Neural cell (in vitro differentiated cells): ENCODE measurements around the gene FLVCR1. TPM values are rescaled to one million over a fixed set of nuclear protein-coding genes. Genes with fewer than 3 reads are reported as not detected.

ENCODE experiments used
- H2AFZ ChIP-seq: fragments of 200-600, 300-800 bp; sonication (generic), shearing (Covaris generic); 2 replicates; pipeline ENCODE4 v1.6.0; 2014; ENCODE audit warnings: low read depth, mild to moderate bottlenecking, antibody characterized with exemption, low read length, moderate library complexity
- H3F3A ChIP-seq: fragments of 200-600 bp; shearing (Covaris generic); 2 replicates; pipeline ENCODE4 v1.6.1; 2016; ENCODE audit warnings: mild to moderate bottlenecking, moderate library complexity, mixed read lengths, antibody characterized with exemption, low read length; ENCODE audit not compliant: insufficient read depth, poor library complexity, severe bottlenecking
- H3K27ac ChIP-seq: fragments of 200-600, 300-800 bp; sonication (generic), shearing (Covaris generic); 2 replicates; pipeline ENCODE4 v1.5.1; 2014; ENCODE audit warnings: mild to moderate bottlenecking, low read length, moderate library complexity
- H3K27me3 ChIP-seq: fragments of 300-800, 200-600 bp; sonication (generic), shearing (Covaris generic); 2 replicates; pipeline ENCODE4 v1.6.0; 2014; ENCODE audit warnings: mild to moderate bottlenecking, low read depth, low read length, moderate library complexity; ENCODE audit not compliant: insufficient read depth
- H3K36me3 ChIP-seq: fragments of 300-800, 200-600 bp; sonication (generic), shearing (Covaris generic); 2 replicates; pipeline ENCODE4 v1.5.1; 2014; ENCODE audit warnings: mild to moderate bottlenecking, antibody characterized with exemption, low read length, moderate library complexity; ENCODE audit not compliant: insufficient read depth
- H3K4me2 ChIP-seq: fragments of 300-800, 200-600 bp; sonication (generic), shearing (Covaris generic); 2 replicates; pipeline ENCODE4 v1.6.0; 2014; ENCODE audit warnings: mild to moderate bottlenecking, low read length
- H3K4me3 ChIP-seq: fragments of 300-800, 200-600 bp; sonication (generic), shearing (Covaris generic); 2 replicates; pipeline ENCODE4 v1.5.1; 2014; ENCODE audit warnings: mild to moderate bottlenecking, low read length, moderate library complexity
- H3K79me2 ChIP-seq: fragments of 200-600 bp; shearing (Covaris generic); replicated peaks from 2 replicates; pipeline ENCODE4 v1.6.0; 2014; ENCODE audit warnings: mild to moderate bottlenecking, low read length, moderate library complexity; ENCODE audit not compliant: insufficient read depth
- H3K9ac ChIP-seq: fragments of 300-800, 200-600 bp; sonication (generic), shearing (Covaris generic); 2 replicates; pipeline ENCODE4 v1.6.1; 2016; ENCODE audit warnings: mild to moderate bottlenecking, low read length, mixed read lengths
- H3K9me2 ChIP-seq: fragments of 200-600 bp; shearing (Covaris generic); 2 replicates; pipeline ENCODE4 v1.6.1; 2016; ENCODE audit warnings: mild to moderate bottlenecking, low read length, mixed read lengths; ENCODE audit not compliant: insufficient read depth
- H3K9me3 ChIP-seq: fragments of 200-600, 300-800 bp; sonication (generic), shearing (Covaris generic); 2 replicates; pipeline ENCODE4 v1.6.1; 2016; ENCODE audit warnings: mild to moderate bottlenecking, mixed run types, low read length, moderate library complexity, mixed read lengths
- H4K20me1 ChIP-seq: fragments of 200-600 bp; shearing (Covaris generic); 2 replicates; pipeline ENCODE4 v1.6.1; 2016; ENCODE audit warnings: mild to moderate bottlenecking, mixed run types; ENCODE audit not compliant: insufficient read depth
- EP300 ChIP-seq: fragments of 450-650 bp; conservative IDR thresholded peaks from 2 replicates; pipeline ENCODE4 v1.6.1; 2014; ENCODE audit warnings: antibody characterized with exemption, mild to moderate bottlenecking, moderate library complexity; ENCODE audit not compliant: poor library complexity, severe bottlenecking
- EZH2 ChIP-seq: fragments of 200-600, 300-800 bp; shearing (Covaris generic), sonication (generic); IDR thresholded peaks from 2 replicates; pipeline ENCODE4 v1.6.1; 2014; ENCODE audit warnings: antibody characterized with exemption, low read length, borderline replicate concordance, mild to moderate bottlenecking; ENCODE audit not compliant: insufficient read depth, poor library complexity, severe bottlenecking
- MXI1 ChIP-seq: fragments of 450-650 bp; conservative IDR thresholded peaks from 2 replicates; pipeline ENCODE4 v1.6.1; 2014; ENCODE audit warnings: antibody characterized with exemption, mild to moderate bottlenecking; ENCODE audit not compliant: poor library complexity, severe bottlenecking
- POLR2AphosphoS5 ChIP-seq: IDR thresholded peaks from 2 replicates; pipeline ENCODE4 v1.6.1; 2012
- RAD21 ChIP-seq: fragments of 450-650 bp; conservative IDR thresholded peaks from 2 replicates; pipeline ENCODE4 v1.6.1; 2014; ENCODE audit warnings: antibody characterized with exemption, mild to moderate bottlenecking, moderate library complexity
- SMC3 ChIP-seq: fragments of 450-650 bp; conservative IDR thresholded peaks from 2 replicates; pipeline ENCODE4 v1.6.1; 2014; ENCODE audit warnings: antibody characterized with exemption, mild to moderate bottlenecking, moderate library complexity; ENCODE audit not compliant: poor library complexity
- TAF1 ChIP-seq: IDR thresholded peaks from 2 replicates; pipeline ENCODE4 v1.6.1; 2012; ENCODE audit warnings: low read depth
- polyA plus RNA-seq: library from polyadenylated mRNA; depleted of rRNA; stranded (reverse); fragments of >200 nt; gene quantifications from 2 replicates; pipeline ENCODE4 v1.2.3, GENCODE V29; 2014
- TF ChIP-seq, protein P1 (sequence below): fragments of 450-650 bp; IDR thresholded peaks from 2 replicates; pipeline ENCODE4 v1.5.1; 2014; ENCODE audit warnings: antibody characterized with exemption, mild to moderate bottlenecking, moderate library complexity; ENCODE audit not compliant: poor library complexity, severe bottlenecking
- TF ChIP-seq, protein P2 (sequence below): IDR thresholded peaks from 2 replicates; pipeline ENCODE4 v1.6.1; 2012; ENCODE audit warnings: borderline replicate concordance

The FLVCR1 gene
- polyA plus RNA-seq, 1 donor from 2014 or later = 37.8 TPM

DNA sequence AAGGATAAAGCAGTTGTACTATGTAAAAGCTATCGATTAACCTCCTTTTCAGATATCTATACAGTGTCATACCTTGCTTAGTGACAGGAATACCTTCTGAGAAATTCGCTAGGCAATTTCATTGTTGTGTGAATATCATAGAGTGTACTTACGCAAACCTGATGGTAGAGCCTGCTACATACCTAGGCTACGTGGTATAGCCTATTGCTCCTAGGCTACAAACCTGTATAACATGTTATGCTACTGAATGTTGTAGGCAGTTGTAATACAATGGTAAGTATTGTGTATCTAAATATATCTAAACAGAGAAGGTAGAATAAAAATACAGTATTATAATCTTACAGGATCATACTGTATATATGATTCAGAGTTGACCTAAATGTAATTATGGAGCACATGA lies 26.5 kb downstream of the FLVCR1 start:
- H3K36me3 ChIP-seq = peaks cover 7% of the 10 kb centered on the region
- TF ChIP-seq MXI1 = no peak
- TF ChIP-seq, protein P1, sequence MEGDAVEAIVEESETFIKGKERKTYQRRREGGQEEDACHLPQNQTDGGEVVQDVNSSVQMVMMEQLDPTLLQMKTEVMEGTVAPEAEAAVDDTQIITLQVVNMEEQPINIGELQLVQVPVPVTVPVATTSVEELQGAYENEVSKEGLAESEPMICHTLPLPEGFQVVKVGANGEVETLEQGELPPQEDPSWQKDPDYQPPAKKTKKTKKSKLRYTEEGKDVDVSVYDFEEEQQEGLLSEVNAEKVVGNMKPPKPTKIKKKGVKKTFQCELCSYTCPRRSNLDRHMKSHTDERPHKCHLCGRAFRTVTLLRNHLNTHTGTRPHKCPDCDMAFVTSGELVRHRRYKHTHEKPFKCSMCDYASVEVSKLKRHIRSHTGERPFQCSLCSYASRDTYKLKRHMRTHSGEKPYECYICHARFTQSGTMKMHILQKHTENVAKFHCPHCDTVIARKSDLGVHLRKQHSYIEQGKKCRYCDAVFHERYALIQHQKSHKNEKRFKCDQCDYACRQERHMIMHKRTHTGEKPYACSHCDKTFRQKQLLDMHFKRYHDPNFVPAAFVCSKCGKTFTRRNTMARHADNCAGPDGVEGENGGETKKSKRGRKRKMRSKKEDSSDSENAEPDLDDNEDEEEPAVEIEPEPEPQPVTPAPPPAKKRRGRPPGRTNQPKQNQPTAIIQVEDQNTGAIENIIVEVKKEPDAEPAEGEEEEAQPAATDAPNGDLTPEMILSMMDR = no peak
- no peak for TF ChIP-seq RAD21
- no peak for TF ChIP-seq POLR2AphosphoS5
- TF ChIP-seq SMC3 = no peak
- no peak for TF ChIP-seq EP300
- TF ChIP-seq, protein P2, sequence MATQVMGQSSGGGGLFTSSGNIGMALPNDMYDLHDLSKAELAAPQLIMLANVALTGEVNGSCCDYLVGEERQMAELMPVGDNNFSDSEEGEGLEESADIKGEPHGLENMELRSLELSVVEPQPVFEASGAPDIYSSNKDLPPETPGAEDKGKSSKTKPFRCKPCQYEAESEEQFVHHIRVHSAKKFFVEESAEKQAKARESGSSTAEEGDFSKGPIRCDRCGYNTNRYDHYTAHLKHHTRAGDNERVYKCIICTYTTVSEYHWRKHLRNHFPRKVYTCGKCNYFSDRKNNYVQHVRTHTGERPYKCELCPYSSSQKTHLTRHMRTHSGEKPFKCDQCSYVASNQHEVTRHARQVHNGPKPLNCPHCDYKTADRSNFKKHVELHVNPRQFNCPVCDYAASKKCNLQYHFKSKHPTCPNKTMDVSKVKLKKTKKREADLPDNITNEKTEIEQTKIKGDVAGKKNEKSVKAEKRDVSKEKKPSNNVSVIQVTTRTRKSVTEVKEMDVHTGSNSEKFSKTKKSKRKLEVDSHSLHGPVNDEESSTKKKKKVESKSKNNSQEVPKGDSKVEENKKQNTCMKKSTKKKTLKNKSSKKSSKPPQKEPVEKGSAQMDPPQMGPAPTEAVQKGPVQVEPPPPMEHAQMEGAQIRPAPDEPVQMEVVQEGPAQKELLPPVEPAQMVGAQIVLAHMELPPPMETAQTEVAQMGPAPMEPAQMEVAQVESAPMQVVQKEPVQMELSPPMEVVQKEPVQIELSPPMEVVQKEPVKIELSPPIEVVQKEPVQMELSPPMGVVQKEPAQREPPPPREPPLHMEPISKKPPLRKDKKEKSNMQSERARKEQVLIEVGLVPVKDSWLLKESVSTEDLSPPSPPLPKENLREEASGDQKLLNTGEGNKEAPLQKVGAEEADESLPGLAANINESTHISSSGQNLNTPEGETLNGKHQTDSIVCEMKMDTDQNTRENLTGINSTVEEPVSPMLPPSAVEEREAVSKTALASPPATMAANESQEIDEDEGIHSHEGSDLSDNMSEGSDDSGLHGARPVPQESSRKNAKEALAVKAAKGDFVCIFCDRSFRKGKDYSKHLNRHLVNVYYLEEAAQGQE = no peak
- TF ChIP-seq EZH2 = no peak
- TF ChIP-seq TAF1 = no peak

DNA sequence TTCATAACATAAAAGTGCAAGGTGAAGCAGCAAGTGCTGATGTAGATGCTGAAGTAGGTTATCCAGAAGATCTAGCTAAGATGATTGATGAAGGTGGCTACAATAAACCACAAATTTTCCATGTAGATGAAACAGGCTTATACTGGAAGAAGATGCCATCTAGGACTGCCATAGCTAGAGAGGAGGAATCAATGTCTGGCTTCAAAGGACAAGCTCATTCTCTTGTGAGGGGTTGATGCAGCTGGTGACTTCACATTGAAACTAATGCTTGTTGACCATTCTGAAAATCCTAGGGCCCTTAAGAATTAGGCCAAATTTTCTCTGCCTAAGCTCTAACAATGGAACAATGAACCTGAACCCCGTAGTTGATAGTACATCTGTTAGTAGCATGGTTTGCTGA lies 34.0 kb downstream of the FLVCR1 start:
- H3K27ac ChIP-seq = no peak overlapping the region
- TF ChIP-seq MXI1 (no peak), SMC3 (no peak)
- H3F3A ChIP-seq = no peaks in the 10 kb centered on the region
- peaks cover 7% of the 10 kb centered on the region for H3K36me3 ChIP-seq
- no peak overlapping the region for H3K9ac ChIP-seq
- H3K9me2 ChIP-seq = no peaks in the 10 kb centered on the region
- no peak overlapping the region for H3K4me2 ChIP-seq
- no peak overlapping the region for H2AFZ ChIP-seq
- no peaks in the 10 kb centered on the region for H3K27me3 ChIP-seq
- no peaks in the 10 kb centered on the region for H3K9me3 ChIP-seq
- no peaks in the 10 kb centered on the region for H3K79me2 ChIP-seq
- no peaks in the 10 kb centered on the region for H4K20me1 ChIP-seq
- H3K4me3 ChIP-seq = no peak overlapping the region

More for the DNA sequence above, 26.5 kb downstream of the FLVCR1 start:
- Histone ChIP-seq H2AFZ (no peak overlapping the region), H3K4me3 (no peak overlapping the region), H3K27me3 (no peaks in the 10 kb centered on the region), H3K79me2 (no peaks in the 10 kb centered on the region), H3K9me2 (no peaks in the 10 kb centered on the region), H3K27ac (no peak overlapping the region), H3K9me3 (no peaks in the 10 kb centered on the region), H3K9ac (no peak overlapping the region), H3F3A (no peaks in the 10 kb centered on the region), H4K20me1 (no peaks in the 10 kb centered on the region), H3K4me2 (no peak overlapping the region)

DNA sequence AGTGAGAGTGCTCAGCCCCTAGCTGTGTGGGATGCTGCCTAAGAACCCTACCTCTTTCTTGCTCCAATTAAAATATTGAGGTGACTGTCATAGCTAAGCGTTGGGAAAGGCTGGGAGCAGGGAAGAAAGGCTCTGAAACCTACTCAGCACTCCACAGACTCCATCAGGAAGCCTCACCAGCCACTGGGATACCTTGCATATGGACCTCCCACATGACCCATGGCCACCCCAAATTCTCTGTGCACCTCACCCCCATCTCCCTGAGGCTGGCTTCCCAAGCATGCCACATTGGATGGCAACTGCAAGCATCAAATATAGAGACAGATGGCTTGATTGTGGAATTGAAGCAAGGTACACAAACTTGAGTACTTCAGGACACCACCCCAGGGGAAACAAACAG lies 41.8 kb downstream of the FLVCR1 start:
- H3K9ac ChIP-seq = no peak overlapping the region
- no peaks in the 10 kb centered on the region for H4K20me1 ChIP-seq
- no peaks in the 10 kb centered on the region for H3F3A ChIP-seq
- H3K4me2 ChIP-seq = no peak overlapping the region
- TF ChIP-seq SMC3 = no peak
- TF ChIP-seq EZH2 = no peak
- TF ChIP-seq TAF1 = no peak
- TF ChIP-seq RAD21 = no peak
- TF ChIP-seq EP300 = no peak
- TF ChIP-seq, protein P2 = no peak
- no peak for TF ChIP-seq MXI1
- TF ChIP-seq, protein P1 = no peak
- no peak for TF ChIP-seq POLR2AphosphoS5
- no peak overlapping the region for H3K4me3 ChIP-seq
- H3K27ac ChIP-seq = no peak overlapping the region
- no peaks in the 10 kb centered on the region for H3K9me3 ChIP-seq
- H3K36me3 ChIP-seq = peaks cover 11% of the 10 kb centered on the region
- H3K79me2 ChIP-seq = no peaks in the 10 kb centered on the region
- no peaks in the 10 kb centered on the region for H3K27me3 ChIP-seq
- no peak overlapping the region for H2AFZ ChIP-seq
- H3K9me2 ChIP-seq = no peaks in the 10 kb centered on the region
